Hypothalamus (tissue), 51 donors: ENCODE measurements around the gene DEFB131A.
A peak's percentile ranks its signal among the peaks of the same experiment; 100 is the strongest.
"Not testable (repeated sequence)": the region's sequence is repeated elsewhere in the genome, so short reads cannot be mapped to it uniquely, and the experiment has no call there.

ENCODE experiments used
- DNase-seq, 51 donors: peaks; one replicate each; lab custom pipeline; 2025; lab: John Stamatoyannopoulos, UW

Gene DEFB131A

DNA sequence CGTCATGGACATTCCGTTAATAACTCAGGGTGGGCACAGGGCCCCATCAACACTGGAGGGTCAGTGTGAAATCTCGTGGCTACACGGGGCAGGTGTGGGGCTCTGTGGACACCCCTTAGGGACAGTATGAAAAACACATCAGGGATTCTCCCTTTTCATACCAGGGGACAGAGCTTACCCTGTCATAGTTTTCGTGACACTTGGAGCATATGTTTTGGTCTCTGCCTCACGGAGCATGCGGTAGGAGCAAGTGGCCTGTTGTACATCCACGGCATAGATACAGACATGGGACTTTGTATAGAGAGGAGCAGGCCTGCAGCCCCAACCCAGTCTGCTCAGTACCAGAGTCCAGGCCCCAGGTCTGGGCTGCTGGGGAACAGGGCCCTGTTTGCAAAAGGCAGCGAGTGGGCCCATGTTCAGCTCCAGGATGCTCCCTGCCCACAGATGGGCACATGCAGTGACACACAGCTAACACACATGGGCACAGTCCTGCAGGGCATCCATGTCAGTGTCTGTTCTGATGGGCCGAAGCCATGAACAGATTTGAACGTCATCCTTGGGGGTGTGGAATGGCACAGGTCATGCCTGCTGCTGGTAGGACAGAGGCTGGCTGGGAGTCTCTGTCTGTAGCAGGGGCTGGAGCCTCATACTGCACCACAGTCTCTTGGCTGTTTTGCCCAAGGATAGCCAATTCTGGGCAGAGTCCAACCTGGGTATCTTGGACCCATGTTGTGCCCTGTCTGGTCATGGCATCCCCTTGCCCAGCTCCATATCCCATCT, 50.2 kb downstream of the DEFB131A start:
- DNase-seq: not testable (repeated sequence)

DNA sequence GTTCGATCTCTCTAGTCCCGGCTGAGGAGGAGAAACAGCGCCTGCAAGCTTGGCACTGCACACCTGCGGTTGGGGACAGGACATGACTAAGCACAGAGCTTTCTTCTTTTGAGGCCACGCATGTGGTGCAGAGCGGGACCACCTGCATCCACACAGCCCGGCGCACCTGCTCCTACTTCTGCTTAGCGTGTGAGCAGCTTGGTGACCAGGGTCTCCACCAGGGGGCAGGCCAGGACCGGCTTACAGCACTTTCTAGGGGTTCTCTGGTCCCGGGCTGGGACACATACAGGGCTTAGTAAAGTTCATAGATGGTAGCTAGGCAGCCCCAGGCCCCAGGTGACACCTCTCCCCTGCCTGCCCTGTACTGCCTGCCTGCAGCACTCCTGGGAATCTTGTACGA, 51.2 kb downstream of the DEFB131A start:
- DNase-seq: peak in 31 of 51 donors; percentile 3 to 59 (median 31)

DNA sequence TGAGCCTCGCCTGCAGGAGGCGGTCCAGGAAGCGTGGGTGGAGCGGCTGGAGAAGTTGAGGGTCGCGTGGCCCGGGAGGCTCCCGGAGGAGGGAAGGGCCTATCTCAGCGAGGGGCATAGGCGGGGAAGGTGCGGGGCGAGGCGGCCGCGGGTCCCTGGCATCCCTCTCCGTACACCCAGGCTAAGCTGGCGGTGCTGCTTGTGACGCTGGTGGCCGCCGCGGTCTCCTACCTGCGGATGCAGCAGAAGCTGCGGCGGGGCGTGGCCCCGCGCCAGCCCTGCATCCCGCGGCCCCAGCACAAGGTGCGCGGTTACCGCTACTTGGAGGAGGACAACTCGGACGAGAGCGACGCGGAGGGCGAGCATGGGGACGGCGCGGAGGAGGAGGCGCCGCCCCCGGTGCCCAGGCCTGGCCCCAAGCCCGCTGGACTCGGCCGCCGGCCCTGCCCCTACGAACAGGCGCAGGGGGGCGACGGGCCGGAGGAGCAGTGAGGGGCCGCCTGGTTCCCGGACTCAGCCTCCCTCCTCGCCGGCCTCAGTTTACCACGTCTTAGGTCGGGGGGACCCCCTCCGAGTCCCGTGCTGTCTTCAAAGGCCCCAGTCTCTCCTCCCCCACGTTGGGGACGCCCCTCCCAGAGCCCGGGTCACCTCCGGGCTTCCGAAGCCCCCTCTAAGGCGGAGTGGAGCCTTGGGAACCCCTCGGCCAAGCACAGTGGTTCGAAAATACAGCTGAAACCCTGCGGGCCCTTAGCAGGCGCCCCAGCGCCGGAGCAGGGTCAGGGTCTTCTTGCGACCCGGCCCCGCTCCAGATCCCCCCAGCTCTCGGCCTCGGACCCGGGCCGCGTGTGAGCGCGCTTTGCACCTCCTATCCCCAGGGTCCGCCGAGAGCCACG, 53.6 kb downstream of the DEFB131A start:
- not testable (repeated sequence) for DNase-seq

DNA sequence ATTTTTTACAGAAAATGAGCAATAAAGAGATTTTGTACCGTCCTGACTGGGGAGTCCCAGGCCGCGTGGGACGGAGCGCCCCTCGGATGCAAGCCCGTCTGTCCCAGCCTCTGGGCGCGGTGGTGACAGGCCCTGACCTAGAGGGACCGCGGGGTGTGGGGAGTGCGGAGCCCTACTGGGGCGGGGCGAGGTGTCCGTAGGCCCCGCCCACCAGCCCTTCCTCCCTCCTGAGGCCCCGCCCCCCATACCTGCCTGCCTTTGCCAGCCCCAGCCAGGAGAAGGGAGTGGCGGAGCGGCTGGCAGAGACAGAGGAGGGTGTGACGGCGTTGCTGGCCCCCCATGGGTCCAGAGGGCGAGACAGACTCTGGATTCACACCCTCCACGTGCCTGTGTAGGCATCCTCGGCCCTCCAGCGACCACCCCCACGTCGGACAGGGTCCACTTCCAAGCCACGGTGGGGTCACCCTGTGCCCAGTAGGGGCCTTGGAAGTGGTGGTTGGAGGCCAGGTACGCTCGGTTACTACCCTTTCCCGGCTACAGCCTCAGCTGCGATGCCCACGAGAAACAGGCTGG, 54.3 kb downstream of the DEFB131A start:
- not testable (repeated sequence) for DNase-seq

DNA sequence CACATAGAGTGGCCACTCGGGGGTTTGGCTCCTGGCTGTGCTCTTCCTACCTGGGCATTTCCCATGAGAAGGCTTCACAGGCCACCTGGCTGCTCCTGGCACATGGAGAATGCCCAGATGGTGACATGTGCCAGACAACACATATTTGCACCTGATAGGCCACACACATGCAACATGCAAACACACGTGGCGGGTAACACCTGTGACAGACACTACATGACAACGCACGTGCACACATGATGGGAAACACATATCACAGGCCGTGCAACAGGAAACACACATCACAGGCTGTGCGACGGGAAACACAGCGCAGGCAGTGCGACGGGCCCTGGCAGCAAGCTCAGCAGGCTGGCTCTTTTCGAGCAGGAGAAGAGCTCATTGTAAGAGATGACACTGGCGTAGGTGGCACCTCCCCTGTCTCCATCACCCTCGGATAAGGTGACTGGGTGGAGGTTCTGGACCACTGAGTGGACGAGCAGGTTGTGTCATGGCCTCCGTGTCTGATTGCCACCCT, 55.8 kb downstream of the DEFB131A start:
- DNase-seq: not testable (repeated sequence)
